Activated CD8-positive, alpha-beta T cell treated with anti-CD3 and anti-CD28 coated beads for 36 hours (primary cell): ENCODE results near the gene NRF1. TPM values are rescaled to one million over a fixed set of nuclear protein-coding genes. Genes with fewer than 3 reads are reported as not detected.
"Not testable (repeated sequence)": the region's sequence is repeated elsewhere in the genome, so short reads cannot be mapped to it uniquely, and the experiment has no call there.

ENCODE experiments used
- ATAC-seq: fragments of 200-7000 bp; cut with Tn5 transposase; one replicate; pipeline ENCODE4 v1.10.0; 2021; ENCODE audit warnings: mild to moderate bottlenecking, moderate library complexity
- CTCF ChIA-PET: fragments of 350-600 bp; sonication (Branson Sonifier 250); formaldehyde crosslinking; loops from one replicate; lab custom pipeline; 2021; ENCODE audit warnings: antibody characterized with exemption; lab: Charles Lee
- POLR2A ChIA-PET: fragments of 350-600 bp; sonication (Branson Sonifier 250); formaldehyde crosslinking; loops from one replicate; lab custom pipeline; 2021; ENCODE audit warnings: antibody characterized with exemption; lab: Charles Lee
- DNase-seq: peaks from one replicate; pipeline ENCODE4 v3.0.0-alpha.2; 2020
- H3K27ac Mint-ChIP-seq: one replicate; pipeline ENCODE4 v1.8.0; 2021; ENCODE audit warnings: mild to moderate bottlenecking, mixed read lengths
- H3K27me3 Mint-ChIP-seq: one replicate; pipeline ENCODE4 v1.8.0; 2021; ENCODE audit warnings: mixed read lengths
- H3K36me3 Mint-ChIP-seq: one replicate; pipeline ENCODE4 v1.8.0; 2021; ENCODE audit warnings: low read depth, mixed read lengths
- H3K4me1 Mint-ChIP-seq: one replicate; pipeline ENCODE4 v1.8.0; 2021; ENCODE audit warnings: low read depth, mixed read lengths
- H3K4me3 Mint-ChIP-seq: one replicate; pipeline ENCODE4 v1.8.0; 2021; ENCODE audit warnings: mild to moderate bottlenecking, moderate library complexity, mixed read lengths
- H3K9me3 Mint-ChIP-seq: one replicate; pipeline ENCODE4 v1.8.0; 2021; ENCODE audit warnings: mixed read lengths
- intact Hi-C: fragments of 100-400 bp; cut with micrococcal nuclease; formaldehyde crosslinking; loops from one replicate; pipeline ENCODE4 v1.10.0; 2022
- total RNA-seq, 2 experiments: library from RNA; stranded (reverse); gene quantifications; one replicate each; pipeline ENCODE4 v1.2.3, GENCODE V29; 2021
- TF ChIP-seq, protein P1 (sequence below): fragments of 200-600 bp; IDR thresholded peaks from one replicate; pipeline ENCODE4 v1.8.0; 2022; ENCODE audit warnings: antibody characterized with exemption, mild to moderate bottlenecking

NRF1 gene
- total RNA-seq, 2 experiments from 2014 or later = 23.3 to 23.9 TPM

DNA sequence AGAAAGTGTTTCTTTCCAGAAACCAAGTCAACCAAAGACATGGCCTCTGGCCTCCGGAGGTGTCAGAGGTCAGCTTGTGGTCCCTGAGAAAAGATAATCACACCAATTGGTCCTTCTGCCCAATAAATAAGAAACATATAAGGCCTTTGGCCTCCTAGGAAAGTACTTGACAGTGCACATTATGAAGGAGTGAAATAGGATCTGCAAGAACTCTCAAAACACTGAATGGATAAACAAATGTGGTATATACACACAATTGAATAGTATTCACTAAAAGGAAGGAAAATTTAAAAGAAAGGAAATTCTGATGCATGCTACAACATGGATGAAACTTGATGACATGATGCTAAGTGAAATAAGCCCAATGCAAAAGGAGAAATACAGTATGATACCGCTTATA, 35.4 kb upstream of the NRF1 start:
- TF ChIP-seq, protein P1, sequence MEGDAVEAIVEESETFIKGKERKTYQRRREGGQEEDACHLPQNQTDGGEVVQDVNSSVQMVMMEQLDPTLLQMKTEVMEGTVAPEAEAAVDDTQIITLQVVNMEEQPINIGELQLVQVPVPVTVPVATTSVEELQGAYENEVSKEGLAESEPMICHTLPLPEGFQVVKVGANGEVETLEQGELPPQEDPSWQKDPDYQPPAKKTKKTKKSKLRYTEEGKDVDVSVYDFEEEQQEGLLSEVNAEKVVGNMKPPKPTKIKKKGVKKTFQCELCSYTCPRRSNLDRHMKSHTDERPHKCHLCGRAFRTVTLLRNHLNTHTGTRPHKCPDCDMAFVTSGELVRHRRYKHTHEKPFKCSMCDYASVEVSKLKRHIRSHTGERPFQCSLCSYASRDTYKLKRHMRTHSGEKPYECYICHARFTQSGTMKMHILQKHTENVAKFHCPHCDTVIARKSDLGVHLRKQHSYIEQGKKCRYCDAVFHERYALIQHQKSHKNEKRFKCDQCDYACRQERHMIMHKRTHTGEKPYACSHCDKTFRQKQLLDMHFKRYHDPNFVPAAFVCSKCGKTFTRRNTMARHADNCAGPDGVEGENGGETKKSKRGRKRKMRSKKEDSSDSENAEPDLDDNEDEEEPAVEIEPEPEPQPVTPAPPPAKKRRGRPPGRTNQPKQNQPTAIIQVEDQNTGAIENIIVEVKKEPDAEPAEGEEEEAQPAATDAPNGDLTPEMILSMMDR = no peak
- CTCF ChIA-PET = no interaction called here
- peaks cover 13% of the 10 kb centered on the region for H3K9me3 Mint-ChIP-seq
- no peak overlapping the region for H3K4me3 Mint-ChIP-seq
- no peak overlapping the region for H3K27ac Mint-ChIP-seq
- H3K36me3 Mint-ChIP-seq = peaks cover 5% of the 10 kb centered on the region
- intact Hi-C loops = no loop called here
- peaks cover 6% of the 10 kb centered on the region for H3K27me3 Mint-ChIP-seq
- no peaks in the 10 kb centered on the region for H3K4me1 Mint-ChIP-seq
- POLR2A ChIA-PET = no interaction called here
- DNase-seq = no peak
- ATAC-seq = no peak

DNA sequence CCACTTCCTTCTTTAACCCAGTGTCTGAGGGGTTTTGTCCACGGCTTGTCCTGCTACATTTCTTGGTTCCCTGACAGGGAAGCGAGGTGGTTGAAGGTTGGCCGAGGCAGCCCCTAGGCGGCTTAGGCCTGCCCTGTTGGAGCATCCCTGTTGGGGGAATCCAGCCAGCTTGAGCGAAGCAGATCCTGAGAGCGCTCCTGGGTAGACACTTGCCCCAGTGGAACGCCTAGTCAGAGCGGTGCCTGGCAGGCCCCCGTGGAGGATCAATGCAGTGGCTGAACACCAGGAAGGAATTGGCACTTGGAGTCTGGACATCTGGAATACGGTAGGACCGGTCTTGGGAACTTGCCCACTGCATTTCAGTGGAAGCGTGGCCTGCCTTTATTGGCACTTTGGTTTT, 32.7 kb upstream of the NRF1 start:
- Mint-ChIP-seq H3K4me3 (no peak overlapping the region), H3K9me3 (peaks cover 13% of the 10 kb centered on the region), H3K27ac (no peak overlapping the region), H3K4me1 (no peaks in the 10 kb centered on the region), H3K27me3 (peaks cover 4% of the 10 kb centered on the region), H3K36me3 (peaks cover 5% of the 10 kb centered on the region)
- DNase-seq (no peak), ATAC-seq (no peak)
- ChIA-PET POLR2A (no interaction called here), CTCF (no interaction called here)
- intact Hi-C loops = no loop called here
- TF ChIP-seq, protein P1 = no peak

DNA sequence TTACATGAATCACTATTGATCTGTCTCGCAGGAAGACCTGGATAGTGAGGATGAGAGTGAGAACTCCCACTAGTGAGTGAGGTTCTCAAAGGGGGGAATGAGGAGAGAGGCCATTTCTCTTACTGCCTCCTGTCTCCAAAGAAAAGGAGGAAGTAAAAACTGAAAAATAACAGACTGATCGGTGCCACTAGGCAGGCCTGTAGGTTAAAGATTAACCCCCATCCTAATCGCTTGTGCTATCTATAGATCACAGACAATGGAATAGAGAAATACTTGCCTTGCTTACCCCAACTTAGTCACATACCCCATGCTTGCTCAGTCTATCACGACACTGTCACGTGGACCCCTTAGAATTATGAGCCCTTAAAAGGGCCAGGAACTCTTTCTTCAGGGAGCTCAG, 25.3 kb upstream of the NRF1 start:
- CTCF ChIA-PET, intact Hi-C loops, H3K4me3 Mint-ChIP-seq, DNase-seq, H3K36me3 Mint-ChIP-seq, ATAC-seq, H3K27me3 Mint-ChIP-seq, H3K4me1 Mint-ChIP-seq, POLR2A ChIA-PET, H3K27ac Mint-ChIP-seq: not testable (repeated sequence)
- peaks cover 21% of the 10 kb centered on the region for H3K9me3 Mint-ChIP-seq

DNA sequence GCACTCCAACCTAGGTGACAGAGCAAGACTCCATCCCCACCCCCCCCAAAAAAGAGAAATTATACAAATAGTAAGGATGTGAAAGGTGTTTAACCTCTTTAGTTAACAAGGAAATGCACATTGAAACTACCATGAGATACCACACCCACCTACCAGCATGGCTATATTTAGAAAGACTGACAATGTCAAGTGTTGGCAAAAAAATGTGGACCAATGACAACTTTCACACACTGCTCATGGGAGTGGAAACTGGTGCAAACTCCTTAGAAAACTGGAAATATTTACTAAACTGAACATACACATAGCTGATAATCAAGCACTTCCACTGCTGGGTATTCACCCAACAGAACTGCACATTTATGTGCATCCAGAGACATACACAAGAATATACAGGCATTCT, 23.3 kb upstream of the NRF1 start:
- Mint-ChIP-seq H3K36me3 (peaks cover 6% of the 10 kb centered on the region), H3K4me1 (no peaks in the 10 kb centered on the region), H3K4me3 (no peak overlapping the region), H3K27ac (no peak overlapping the region), H3K27me3 (peaks cover 2% of the 10 kb centered on the region), H3K9me3 (peaks cover 21% of the 10 kb centered on the region)
- ATAC-seq (no peak), DNase-seq (no peak)
- intact Hi-C loops = no loop called here
- TF ChIP-seq, protein P1 = no peak
- POLR2A ChIA-PET = no interaction called here
- CTCF ChIA-PET = no interaction called here

DNA sequence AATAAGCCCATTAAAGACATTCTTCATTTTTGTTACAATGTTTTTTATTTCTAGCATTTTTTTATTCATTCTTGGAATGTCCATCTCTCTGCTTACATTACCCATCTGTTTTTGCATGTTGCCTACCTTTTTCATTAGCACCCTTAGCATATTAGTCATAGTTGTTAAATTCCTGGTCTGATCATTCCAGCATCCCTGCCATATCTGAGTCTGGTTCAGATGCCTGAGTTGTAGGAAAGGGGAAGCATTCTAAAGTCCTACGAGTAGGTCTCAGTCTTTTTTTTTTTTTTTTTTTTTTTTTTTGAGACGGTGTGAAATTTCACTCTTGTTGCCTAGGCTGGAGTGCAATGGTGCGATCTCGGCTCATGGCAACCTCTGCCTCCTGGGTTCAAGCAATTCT, 19.7 kb upstream of the NRF1 start:
- no peaks in the 10 kb centered on the region for H3K4me1 Mint-ChIP-seq
- no peaks in the 10 kb centered on the region for H3K36me3 Mint-ChIP-seq
- TF ChIP-seq, protein P1 = no peak
- no peak overlapping the region for H3K27ac Mint-ChIP-seq
- DNase-seq = no peak
- H3K9me3 Mint-ChIP-seq = peaks cover 3% of the 10 kb centered on the region
- peaks cover 4% of the 10 kb centered on the region for H3K27me3 Mint-ChIP-seq
- H3K4me3 Mint-ChIP-seq = no peak overlapping the region
- ATAC-seq = no peak
- ChIA-PET CTCF (no interaction called here), POLR2A (no interaction called here)
- intact Hi-C loops = no loop called here

DNA sequence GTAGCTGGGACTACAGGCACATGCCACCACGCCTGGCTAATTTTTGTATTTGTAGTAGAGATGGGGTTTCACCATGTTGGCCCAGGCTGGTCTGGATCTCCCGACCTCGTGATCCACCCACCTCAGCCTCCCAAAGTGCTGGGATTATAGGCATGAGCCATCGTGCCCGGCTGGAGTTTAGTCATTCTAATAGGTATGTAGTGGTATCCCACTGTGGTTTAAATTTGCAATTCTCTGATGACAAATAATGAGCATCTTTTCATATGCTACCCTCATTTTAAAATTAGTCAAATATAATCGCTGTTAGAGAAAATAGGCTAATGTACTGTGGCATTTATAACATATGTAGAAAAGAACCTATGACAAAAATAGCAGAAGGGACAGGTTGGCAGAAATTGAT, 15.1 kb upstream of the NRF1 start:
- CTCF ChIA-PET = interaction anchor here (1.0 kb wide), 1 partner anchor 11 kb away, joined by 3 read pairs; no protein-coding TSS in a partner anchor
- H3K27me3 Mint-ChIP-seq, ATAC-seq, H3K9me3 Mint-ChIP-seq, intact Hi-C loops, H3K27ac Mint-ChIP-seq, H3K4me3 Mint-ChIP-seq, H3K36me3 Mint-ChIP-seq, DNase-seq, POLR2A ChIA-PET, H3K4me1 Mint-ChIP-seq: not testable (repeated sequence)
